Stimulated activated CD8-positive, alpha-beta memory T cell treated with anti-CD3 and anti-CD28 coated beads, Interleukin-15, amount 100 ng/mL, for 24 hours (primary cell): ENCODE data around the gene TMEM243.
"Not testable (repeated sequence)": the region's sequence is repeated elsewhere in the genome, so short reads cannot be mapped to it uniquely, and the experiment has no call there.

ENCODE experiments used
- DNase-seq: peaks from one replicate; pipeline ENCODE4 v3.0.0-alpha.2; 2020; ENCODE audit warnings: low read depth

The TMEM243 gene

GRCh38 chr7:87212498-87212897 is 7.0 kb downstream of the TMEM243 start:
- DNase-seq: no peak

- no peak for DNase-seq
Measured at GRCh38 chr7:87210506-87210905, 9.0 kb downstream of the TMEM243 start.

GRCh38 chr7:87209295-87209924 is 10.1 kb downstream of the TMEM243 start:
- DNase-seq: no peak

GRCh38 chr7:87206361-87206760 is 13.2 kb downstream of the TMEM243 start:
- no peak for DNase-seq

GRCh38 chr7:87205701-87206100 is 13.8 kb downstream of the TMEM243 start:
- DNase-seq: not testable (repeated sequence)

GRCh38 chr7:87204933-87205332 is 14.6 kb downstream of the TMEM243 start:
- DNase-seq: no peak

GRCh38 chr7:87203929-87204328 is 15.6 kb downstream of the TMEM243 start:
- not testable (repeated sequence) for DNase-seq

- no peak for DNase-seq
Measured at GRCh38 chr7:87202705-87203104, 16.8 kb downstream of the TMEM243 start.

GRCh38 chr7:87202208-87202607 is 17.3 kb downstream of the TMEM243 start:
- DNase-seq: no peak

GRCh38 chr7:87199700-87200450 is 19.7 kb downstream of the TMEM243 start:
- no peak for DNase-seq

- no peak for DNase-seq
Measured at GRCh38 chr7:87199241-87199640, 20.3 kb downstream of the TMEM243 start.

- DNase-seq: no peak
Measured at GRCh38 chr7:87193912-87194311, 25.6 kb downstream of the TMEM243 start.

- no peak for DNase-seq
Measured at GRCh38 chr7:87192784-87193487, 26.6 kb downstream of the TMEM243 start.

GRCh38 chr7:87190783-87191182 is 28.7 kb downstream of the TMEM243 start:
- no peak for DNase-seq

- no peak for DNase-seq
Measured at GRCh38 chr7:87188930-87189329, 30.6 kb downstream of the TMEM243 start.

- DNase-seq: no peak
Measured at GRCh38 chr7:87187120-87187519, 32.4 kb downstream of the TMEM243 start.

- DNase-seq: no peak
Measured at GRCh38 chr7:87179180-87179579, 40.4 kb downstream of the TMEM243 start.

- DNase-seq: no peak
Measured at GRCh38 chr7:87178320-87178719, 41.2 kb downstream of the TMEM243 start.

- no peak for DNase-seq
Measured at GRCh38 chr7:87173471-87173870, 46.1 kb downstream of the TMEM243 start.

GRCh38 chr7:87171282-87171934 is 48.1 kb downstream of the TMEM243 start:
- no peak for DNase-seq

GRCh38 chr7:87170828-87171227 is 48.7 kb downstream of the TMEM243 start:
- DNase-seq: no peak

- DNase-seq: no peak
Measured at GRCh38 chr7:87164433-87164832, 55.1 kb downstream of the TMEM243 start.

GRCh38 chr7:87159538-87159937 is 60.0 kb downstream of the TMEM243 start:
- DNase-seq: no peak
